IMR-90 (cell line): Measurements from ENCODE around the gene TCP11.

Source experiments
- CTCF ChIP-seq: conservative IDR thresholded peaks from 2 replicates; pipeline ENCODE4 v1.5.1; 2012; ENCODE audit warnings: mild to moderate bottlenecking, low read depth, low read length, improper control_type of control experiment
- ELK1 ChIP-seq: fragments of 150-350 bp; IDR thresholded peaks from 2 replicates; pipeline ENCODE4 v1.6.1; 2016; ENCODE audit warnings: low read depth, mild to moderate bottlenecking, low read length, moderate library complexity, borderline replicate concordance
- FOS ChIP-seq: fragments of 150-350 bp; IDR thresholded peaks from 2 replicates; pipeline ENCODE4 v1.6.1; 2016; ENCODE audit warnings: low read depth, low read length
- MXI1 ChIP-seq: IDR thresholded peaks from 2 replicates; pipeline ENCODE4 v1.6.1; 2012; ENCODE audit warnings: low read depth, mild to moderate bottlenecking, low read length, moderate library complexity, borderline replicate concordance
- POLR2A ChIP-seq: IDR thresholded peaks from 2 replicates; pipeline ENCODE4 v1.6.1; 2012; ENCODE audit warnings: mild to moderate bottlenecking, low read depth, low read length
- RCOR1 ChIP-seq: IDR thresholded peaks from 2 replicates; pipeline ENCODE4 v1.6.1; 2012; ENCODE audit warnings: mild to moderate bottlenecking, low read length, improper control_type of control experiment; ENCODE audit not compliant: insufficient replicate concordance

GRCh38 chr6:35145757-35146156, 4.6 kb upstream of the TCP11 start:
- TF ChIP-seq CTCF (no peak), RCOR1 (no peak), FOS (no peak), MXI1 (no peak), POLR2A (no peak), ELK1 (no peak)
